Stimulated activated CD4-positive, alpha-beta T cell treated with anti-CD3 and anti-CD28 coated beads, Interleukin-12 subunit alpha, Interleukin-12 subunit beta, amount 100 ng/mL, for 4 hours (primary cell): ENCODE measurements around the gene ASB7.

Experiments used
- DNase-seq: peaks from one replicate; pipeline ENCODE4 v3.0.0-alpha.2; 2020

ASB7 gene

DNA sequence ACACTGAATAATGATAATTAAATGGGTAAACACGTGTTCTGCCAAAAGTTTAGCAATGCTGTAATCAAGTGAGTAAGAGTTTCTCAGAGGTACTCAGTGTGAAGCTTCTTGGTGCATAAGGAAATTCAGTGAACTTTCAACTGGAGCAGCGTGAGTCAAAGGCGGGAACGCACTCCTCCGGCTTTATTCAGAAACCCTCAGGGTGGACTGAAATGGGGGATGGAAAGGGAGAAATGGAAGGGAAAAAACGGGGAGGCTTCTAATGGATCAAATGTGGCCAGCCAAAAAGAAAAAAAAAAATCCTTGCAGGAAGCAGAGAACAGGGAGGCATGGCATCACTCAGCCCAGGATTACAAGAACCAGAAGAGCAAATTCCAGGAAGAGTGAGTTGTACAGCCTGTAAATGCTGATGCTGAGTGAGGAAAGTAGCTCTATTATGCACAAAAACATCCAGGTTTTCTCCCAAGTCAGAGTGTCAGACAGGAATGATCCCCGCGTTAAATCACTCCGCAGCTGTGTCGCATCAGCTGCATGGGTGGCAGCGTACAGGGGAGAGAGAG lies 85.3 kb downstream of the ASB7 start:
- no peak for DNase-seq

DNA sequence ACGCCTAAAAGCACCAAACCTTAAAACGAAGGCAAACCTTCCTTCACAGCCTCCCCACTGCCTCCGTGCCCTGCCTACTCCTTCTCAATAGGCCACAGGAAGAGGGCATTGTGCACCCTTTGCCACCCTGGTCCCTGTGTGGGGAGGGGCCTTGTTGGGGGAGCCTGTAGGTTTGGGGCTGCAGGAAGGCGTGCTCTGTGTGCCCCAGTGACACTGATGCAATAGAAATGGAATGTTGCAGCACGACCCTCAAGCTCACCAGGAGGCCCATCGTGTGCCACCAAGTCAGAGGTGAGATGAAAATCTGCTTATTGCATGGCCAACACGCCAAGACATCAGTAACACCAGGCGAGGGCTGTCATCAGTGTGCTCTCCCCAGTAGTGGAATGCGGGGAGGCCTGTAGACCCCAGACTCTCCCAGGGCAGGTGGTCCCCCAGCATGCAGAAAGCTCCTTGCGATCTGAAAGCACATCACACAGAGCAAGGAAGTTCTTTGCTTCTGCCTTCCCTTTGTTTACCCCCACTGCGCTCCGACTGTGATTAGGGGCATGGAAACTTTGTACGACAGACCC lies 86.2 kb downstream of the ASB7 start:
- no peak for DNase-seq

GRCh38 chr15:100689131-100689899 lies 86.9 kb downstream of the ASB7 start:
- DNase-seq, result no peak

GRCh38 chr15:100690032-100690794 lies 87.8 kb downstream of the ASB7 start:
- no peak for DNase-seq

- DNase-seq, result no peak
These were observed 88.4 kb downstream of the ASB7 start for GRCh38 chr15:100690795-100691158.

DNA sequence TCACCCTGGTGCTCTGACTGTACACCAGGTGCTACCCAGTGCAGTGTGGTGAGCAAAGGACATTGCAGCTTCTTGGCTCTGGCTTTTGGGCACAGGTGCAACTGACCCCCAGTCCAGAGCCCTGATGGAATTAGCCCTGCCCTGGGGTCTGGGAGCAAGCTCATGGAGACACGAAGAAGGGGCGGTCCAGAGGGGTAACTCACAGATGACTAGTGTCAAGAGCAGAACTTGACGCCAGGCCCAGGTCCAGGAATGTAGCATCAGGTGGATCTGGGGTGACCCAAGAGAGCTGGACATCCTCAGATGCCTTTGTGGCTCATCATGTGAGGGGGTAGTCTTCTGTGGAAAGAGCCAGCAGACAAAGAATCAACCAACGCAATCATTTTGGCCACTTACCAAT lies 88.9 kb downstream of the ASB7 start:
- DNase-seq, result no peak

DNA sequence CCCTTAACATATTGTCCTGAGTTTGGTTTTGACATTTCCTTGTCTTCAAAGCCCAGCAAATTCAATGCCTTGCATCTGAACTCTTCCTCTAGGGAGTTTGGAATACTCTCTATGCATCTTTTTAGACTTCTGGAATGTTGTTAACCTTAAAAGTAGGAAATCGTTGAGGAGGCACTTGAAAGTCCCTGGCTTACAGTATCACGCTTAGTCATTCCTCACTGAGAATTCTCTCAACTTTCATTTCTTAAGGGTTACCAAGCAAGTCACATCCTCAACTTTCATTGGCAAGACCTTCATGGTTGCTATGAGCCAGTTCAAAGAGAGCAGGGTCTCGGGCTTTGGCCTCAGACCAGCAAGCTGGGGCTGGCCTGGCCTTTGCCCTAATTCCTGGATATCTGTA lies 89.9 kb downstream of the ASB7 start:
- DNase-seq, result no peak

DNA sequence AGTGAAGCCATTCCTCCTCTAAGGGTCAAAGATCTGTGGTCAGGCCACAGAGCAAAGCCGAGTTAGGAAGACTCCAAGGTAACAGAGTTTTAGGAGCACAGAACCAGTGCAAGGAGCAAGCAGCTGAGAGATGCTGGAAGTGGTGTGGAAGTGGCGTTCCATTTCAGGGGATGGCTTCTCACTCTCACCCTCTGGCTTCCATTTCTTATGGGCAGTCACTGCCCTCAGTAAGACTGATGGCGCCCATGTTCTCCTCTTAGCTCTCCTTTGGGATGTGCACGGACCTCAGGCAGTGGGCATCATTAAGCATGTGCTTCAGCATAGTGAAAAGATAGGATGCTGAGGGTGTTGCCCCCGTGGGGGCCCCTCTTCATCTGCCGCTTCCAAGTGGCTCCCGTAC lies 90.3 kb downstream of the ASB7 start:
- DNase-seq, result no peak

- no peak for DNase-seq
These were observed 91.1 kb downstream of the ASB7 start for GRCh38 chr15:100693451-100693850.

DNA sequence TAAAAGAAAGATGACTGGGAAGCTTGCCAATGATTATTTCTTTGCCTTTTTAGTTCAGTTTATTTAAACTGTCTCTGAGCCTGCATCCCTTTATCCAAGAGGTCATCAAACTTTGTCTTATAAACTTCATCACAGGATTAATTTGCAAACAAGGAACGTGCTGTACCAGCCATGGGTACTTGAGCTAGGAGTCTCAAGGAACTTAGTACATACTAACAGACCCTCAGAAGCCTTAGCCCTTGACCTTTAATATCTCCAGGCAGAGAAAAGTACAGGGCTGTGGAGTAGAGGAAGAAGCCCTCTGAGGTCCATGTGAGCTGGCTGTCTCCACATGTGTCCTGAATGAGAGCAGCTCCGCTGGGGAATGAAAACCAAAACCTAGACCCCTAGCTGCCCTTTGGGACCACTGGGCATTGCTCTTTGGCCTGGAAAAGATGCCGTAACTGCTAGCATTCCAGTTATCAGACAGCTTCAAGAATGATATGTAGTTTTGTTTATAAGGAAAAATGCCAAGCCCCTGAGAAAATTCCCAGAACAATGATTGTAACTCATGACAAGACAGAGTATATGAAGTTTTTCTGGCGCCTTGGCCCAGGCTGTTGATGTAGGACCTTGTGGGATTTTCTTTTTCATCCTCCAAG lies 92.1 kb downstream of the ASB7 start:
- DNase-seq, result no peak

GRCh38 chr15:100695048-100695447 lies 92.7 kb downstream of the ASB7 start:
- DNase-seq, result no peak

GRCh38 chr15:100696452-100696851 lies 94.1 kb downstream of the ASB7 start:
- DNase-seq, result no peak
